AG10803 (cell line): ENCODE data around the gene RBPMS2.
A peak's percentile ranks its signal among the peaks of the same experiment; 100 is the strongest.

Experiments
- DNase-seq: peaks from one replicate; pipeline ENCODE4 v3.0.0; 2010; ENCODE audit warnings: low read depth
- H3K4me3 ChIP-seq: 2 replicates; pipeline ENCODE4 v1.5.1; 2011; ENCODE audit warnings: mild to moderate bottlenecking, low read length, control low read depth
- TF ChIP-seq, protein P1 (sequence below): conservative IDR thresholded peaks from 2 replicates; pipeline ENCODE4 v1.5.1; 2011; ENCODE audit warnings: mild to moderate bottlenecking, low read length, control low read depth, inconsistent platforms

The RBPMS2 gene

DNA sequence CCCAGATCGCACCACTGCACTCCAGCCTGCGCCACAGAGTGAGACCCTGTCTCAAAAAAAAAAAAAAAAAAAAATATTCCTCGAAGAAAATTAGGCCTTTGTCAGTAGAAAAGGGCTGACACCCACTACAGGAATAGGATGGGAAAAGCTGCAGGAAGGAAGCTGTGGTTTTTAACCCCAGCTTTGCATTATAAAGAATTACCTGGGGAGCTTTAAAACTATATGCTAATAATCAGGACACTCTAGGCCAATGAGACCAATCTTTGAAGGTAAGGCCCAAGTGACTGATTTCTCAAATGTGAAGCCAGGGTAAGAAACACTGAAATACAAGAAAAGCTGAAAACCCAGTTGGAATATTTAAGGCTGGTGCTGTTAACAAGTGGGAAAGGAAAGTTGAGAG, 74.3 kb downstream of the RBPMS2 start:
- peak overlapping the region; percentile 86 for H3K4me3 ChIP-seq
- no peak for DNase-seq
- TF ChIP-seq, protein P1, sequence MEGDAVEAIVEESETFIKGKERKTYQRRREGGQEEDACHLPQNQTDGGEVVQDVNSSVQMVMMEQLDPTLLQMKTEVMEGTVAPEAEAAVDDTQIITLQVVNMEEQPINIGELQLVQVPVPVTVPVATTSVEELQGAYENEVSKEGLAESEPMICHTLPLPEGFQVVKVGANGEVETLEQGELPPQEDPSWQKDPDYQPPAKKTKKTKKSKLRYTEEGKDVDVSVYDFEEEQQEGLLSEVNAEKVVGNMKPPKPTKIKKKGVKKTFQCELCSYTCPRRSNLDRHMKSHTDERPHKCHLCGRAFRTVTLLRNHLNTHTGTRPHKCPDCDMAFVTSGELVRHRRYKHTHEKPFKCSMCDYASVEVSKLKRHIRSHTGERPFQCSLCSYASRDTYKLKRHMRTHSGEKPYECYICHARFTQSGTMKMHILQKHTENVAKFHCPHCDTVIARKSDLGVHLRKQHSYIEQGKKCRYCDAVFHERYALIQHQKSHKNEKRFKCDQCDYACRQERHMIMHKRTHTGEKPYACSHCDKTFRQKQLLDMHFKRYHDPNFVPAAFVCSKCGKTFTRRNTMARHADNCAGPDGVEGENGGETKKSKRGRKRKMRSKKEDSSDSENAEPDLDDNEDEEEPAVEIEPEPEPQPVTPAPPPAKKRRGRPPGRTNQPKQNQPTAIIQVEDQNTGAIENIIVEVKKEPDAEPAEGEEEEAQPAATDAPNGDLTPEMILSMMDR: no peak

DNA sequence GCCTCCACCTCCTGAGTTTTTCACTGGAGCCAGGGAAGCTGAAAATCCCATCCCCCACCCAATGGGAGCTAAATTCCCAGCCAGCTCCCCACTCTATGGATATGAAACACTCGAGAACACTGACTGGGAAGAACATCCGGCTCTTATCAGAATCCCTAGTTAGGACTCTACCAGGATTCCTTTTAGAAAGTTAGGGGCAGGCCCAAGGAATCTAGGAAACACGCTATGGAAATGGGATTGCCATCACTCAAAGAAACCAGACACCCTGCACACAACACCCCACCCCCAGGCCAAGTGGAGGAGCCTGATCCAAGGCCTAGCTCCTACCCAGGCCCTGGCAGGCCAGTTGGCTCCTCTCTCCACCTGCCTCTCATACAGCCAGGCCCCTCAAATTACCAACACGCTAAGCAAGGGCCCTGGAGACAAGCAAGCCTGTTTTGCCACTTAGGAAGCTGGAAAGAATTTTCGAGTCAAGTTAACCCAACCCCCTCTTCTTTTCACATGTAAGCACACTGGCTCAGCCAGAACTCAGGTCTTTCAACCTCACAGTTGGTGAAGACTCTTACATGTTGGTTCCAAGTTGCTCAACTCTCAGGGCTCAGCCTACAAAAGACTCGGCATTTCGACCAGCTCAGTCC, 75.5 kb downstream of the RBPMS2 start:
- TF ChIP-seq, protein P1: no peak
- peak overlapping the region; percentile 41 for H3K4me3 ChIP-seq
- peak; percentile 39 for DNase-seq

DNA sequence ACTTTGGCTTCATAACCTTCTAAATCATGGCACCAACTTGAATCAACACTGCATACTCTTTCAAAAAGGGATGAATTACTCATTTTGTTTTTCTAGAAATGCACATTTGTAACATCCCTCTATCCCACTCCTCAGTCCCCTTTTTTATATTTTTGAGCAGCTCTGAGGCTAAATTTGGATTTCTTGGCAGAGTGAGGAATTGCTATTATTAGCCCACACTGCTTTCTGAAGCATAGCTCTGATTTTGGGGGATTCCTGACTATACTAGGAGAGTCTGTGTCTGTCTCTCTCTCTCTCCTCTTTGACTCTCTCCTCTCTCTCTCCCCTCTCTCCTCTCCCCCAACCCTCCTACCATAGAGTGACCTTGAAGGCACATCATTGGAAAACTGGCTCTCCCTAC, 76.6 kb downstream of the RBPMS2 start:
- no peak for DNase-seq

DNA sequence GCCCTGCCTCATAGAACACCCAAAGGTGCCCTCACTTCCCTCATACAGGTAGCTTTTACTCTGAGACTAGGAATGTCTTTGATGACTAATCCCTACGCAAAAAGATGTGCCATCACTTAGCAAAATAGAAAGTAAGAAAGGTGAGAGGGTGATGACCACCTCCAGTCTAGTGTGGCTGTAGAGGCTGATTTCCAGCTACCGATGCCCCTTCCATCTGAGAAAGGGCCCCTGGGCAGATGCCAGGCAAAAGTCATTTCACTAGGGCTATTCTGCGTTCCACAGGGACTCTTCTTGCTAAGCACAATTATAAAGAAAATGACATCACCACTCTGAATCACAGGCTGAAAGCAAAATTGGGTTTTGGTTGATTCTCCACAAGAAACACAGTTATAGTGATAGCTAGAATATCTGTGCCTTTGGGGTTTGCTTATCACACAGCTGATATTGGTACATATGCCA, 77.4 kb downstream of the RBPMS2 start:
- H3K4me3 ChIP-seq: no peak overlapping the region
- no peak for DNase-seq
- TF ChIP-seq, protein P1: no peak

More for the DNA sequence above, 76.6 kb downstream of the RBPMS2 start:
- TF ChIP-seq, protein P1: no peak
- no peak overlapping the region for H3K4me3 ChIP-seq

DNA sequence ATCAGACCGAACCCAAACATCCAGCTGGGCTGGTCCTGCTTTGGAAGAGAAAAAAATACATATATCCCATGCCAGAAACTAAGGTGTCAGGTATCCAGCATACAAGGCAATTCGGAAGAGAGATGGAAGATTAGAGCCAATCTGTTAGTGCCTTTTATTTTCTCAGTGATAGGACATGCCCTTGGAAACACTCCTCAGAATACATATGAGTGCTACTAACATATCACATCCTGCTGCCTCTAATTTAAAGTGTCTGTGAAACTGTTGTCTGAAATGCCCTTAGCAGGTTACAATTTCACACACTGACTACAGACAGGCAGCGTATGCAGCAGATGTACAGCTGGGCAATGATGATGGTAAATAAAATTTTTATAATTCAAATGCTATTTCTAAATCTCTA, 78.9 kb downstream of the RBPMS2 start:
- no peak overlapping the region for H3K4me3 ChIP-seq
- DNase-seq: no peak
- TF ChIP-seq, protein P1: no peak

DNA sequence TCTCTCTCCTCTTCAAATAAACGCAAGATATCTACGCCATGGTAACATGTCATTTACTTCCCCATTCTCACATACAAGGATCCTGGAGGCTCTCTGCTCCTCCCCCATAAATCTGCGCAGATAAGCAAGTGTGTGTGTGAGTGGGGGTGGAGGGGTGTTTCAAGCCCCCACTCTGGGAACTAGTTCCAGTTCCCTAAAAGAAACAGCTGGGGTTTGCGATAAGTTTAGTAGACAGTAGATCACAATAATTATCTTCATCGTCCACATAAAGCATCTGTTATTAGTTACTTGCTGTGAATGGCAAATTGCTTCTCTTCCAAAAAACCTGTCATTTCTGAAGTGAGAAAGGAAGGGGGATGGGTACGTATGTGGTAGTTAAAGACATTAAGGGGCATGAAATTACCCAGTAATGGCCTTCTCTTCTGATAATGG, 79.8 kb downstream of the RBPMS2 start:
- DNase-seq: no peak
- TF ChIP-seq, protein P1: no peak
- H3K4me3 ChIP-seq: no peak overlapping the region

DNA sequence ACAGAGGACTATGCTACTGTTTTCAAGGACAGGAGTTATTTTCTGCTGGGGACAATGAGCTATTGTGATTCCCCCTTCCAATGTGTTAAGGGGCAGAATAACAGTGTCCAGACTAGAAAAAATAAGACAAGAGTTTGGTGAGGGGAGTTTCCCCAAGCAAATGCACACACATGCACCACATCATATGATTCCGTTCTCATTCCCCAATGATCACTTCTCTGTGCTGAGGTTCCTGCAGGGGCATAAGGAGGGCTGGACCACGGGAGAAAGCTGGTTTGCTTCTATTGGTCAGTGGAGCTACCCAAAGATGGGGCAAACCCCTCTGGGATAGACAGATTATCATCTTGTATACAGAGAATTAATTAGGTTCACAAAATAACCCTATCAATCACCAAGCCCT, 80.6 kb downstream of the RBPMS2 start:
- TF ChIP-seq, protein P1: no peak
- no peak overlapping the region for H3K4me3 ChIP-seq
- no peak for DNase-seq
